SIG-M5 (cell line): ENCODE measurements around the gene MNAT1.

Experiments
- DNase-seq: peaks from one replicate; lab custom pipeline; 2025; lab: John Stamatoyannopoulos, UW

MNAT1 gene

GRCh38 chr14:60968099-60968498 is 233.5 kb downstream of the MNAT1 start:
- no peak for DNase-seq

GRCh38 chr14:60968671-60969070 is 234.1 kb downstream of the MNAT1 start:
- no peak for DNase-seq

GRCh38 chr14:60970146-60970545 is 235.6 kb downstream of the MNAT1 start:
- DNase-seq, result no peak

GRCh38 chr14:60971271-60971670 is 236.7 kb downstream of the MNAT1 start:
- DNase-seq, result no peak

- no peak for DNase-seq
Observed at GRCh38 chr14:60972295-60972694, 237.7 kb downstream of the MNAT1 start.

GRCh38 chr14:60973070-60973469 is 238.5 kb downstream of the MNAT1 start:
- DNase-seq, result no peak

GRCh38 chr14:60974090-60974651 is 239.6 kb downstream of the MNAT1 start:
- no peak for DNase-seq

GRCh38 chr14:60975551-60975950 is 241.0 kb downstream of the MNAT1 start:
- no peak for DNase-seq

- DNase-seq, result no peak
Observed at GRCh38 chr14:60977847-60978246, 243.3 kb downstream of the MNAT1 start.

- peak; percentile 46 for DNase-seq
Observed at GRCh38 chr14:60980811-60981632, 246.5 kb downstream of the MNAT1 start, which contains the start of the genes SLC38A6 and TRMT5. Gene SLC38A6 (plus strand): TSS chr14:60981245. CDS start chr14:60981278, 33 bp downstream. Gene TRMT5 (minus strand): TSS chr14:60981079. CDS start chr14:60980973, 106 bp downstream.

- no peak for DNase-seq
Observed at GRCh38 chr14:60981633-60982455, 247.3 kb downstream of the MNAT1 start.

GRCh38 chr14:60984196-60984595 is 249.6 kb downstream of the MNAT1 start:
- no peak for DNase-seq

- DNase-seq, result no peak
Observed at GRCh38 chr14:60986500-60986899, 251.9 kb downstream of the MNAT1 start.

- DNase-seq, result no peak
Observed at GRCh38 chr14:60989599-60989998, 255.0 kb downstream of the MNAT1 start.

GRCh38 chr14:60998617-60999016 is 264.1 kb downstream of the MNAT1 start:
- DNase-seq, result no peak

GRCh38 chr14:60999536-60999935 is 265.0 kb downstream of the MNAT1 start:
- DNase-seq, result no peak

GRCh38 chr14:61003571-61003970 is 269.0 kb downstream of the MNAT1 start:
- no peak for DNase-seq

- no peak for DNase-seq
Observed at GRCh38 chr14:61019537-61019936, 285.0 kb downstream of the MNAT1 start.
